GM19351 (cell line): ENCODE data around the gene CSNK1A1.
"Not testable (repeated sequence)": the region's sequence is repeated elsewhere in the genome, so short reads cannot be mapped to it uniquely, and the experiment has no call there.

Source experiments
- ATAC-seq: cut with Tn5 transposase; IDR thresholded peaks from one replicate; pipeline ENCODE4 v1.9.1; 2021; ENCODE audit warnings: mild to moderate bottlenecking, moderate library complexity; ENCODE audit not compliant: unreplicated experiment

The CSNK1A1 gene

DNA sequence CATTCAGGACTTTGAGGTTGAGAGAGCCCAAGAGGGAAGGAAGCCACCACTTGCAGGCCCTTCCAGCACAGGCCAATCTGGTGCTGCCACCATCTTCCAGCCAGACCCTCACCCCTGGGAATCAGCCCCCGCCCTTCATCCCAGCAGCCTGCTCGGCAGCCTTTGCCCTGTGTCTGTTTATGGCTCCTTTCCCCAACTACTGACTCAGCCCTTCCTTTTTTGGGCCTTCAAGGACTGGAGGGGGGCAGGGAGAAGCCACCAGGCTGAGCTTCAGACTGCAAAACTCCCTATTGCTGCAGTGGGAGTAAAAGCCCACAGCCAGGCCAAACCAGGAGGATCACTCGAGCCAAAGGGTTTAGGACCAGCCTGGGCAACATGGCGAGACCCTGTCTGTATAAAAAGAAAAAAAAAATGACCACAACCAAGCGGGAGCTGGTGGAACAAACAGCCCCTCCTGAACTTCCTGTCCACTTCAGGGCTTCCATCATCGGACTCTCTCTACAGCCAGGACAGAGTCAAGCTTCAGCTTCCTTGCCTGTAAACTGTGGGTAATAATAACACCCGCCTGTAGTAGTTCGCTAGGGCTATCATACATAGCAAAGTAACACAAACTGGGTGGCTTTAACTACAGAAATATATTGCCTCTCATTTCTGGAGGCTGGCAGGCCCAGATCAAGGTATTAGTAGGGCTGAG, 86.3 kb downstream of the CSNK1A1 start:
- no peak for ATAC-seq

DNA sequence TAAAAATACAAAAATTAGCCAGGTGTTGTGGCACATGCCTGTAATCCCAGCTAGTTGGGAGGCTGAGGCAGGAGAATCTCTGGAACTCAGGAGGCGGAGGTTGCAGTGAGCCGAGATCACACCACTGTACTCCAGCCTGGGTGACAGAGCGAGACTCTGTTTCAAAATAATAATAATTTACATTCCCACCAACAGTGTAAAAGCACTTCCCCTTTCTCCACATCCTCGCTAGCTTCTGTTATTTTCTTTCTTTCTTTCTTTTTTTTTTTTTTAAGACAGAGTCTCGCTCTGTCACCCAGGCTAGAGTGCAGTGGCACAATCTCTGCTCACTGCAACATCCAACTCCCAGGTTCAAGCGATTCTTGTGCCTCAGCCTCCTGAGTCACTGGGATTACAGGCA, 89.3 kb downstream of the CSNK1A1 start:
- ATAC-seq = not testable (repeated sequence)

DNA sequence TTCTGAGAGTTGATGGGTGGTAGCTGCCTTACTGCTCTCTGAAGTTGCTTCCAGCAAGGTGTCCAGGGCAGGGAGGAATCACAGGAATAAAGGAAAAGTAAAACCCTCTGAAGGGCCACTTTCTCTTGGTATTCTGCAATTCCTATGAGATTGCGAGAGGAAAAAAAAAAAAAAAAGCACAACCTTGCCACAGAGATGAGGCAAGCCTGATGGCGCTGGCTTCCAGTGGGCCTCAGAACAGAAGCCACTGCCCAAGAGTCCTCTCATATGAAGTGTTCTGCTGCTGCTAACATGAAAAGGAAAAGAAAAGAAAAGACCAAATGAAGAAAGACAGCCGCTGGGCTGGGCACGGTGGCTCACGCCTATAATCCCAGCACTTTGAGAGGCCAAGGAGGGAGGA, 91.3 kb downstream of the CSNK1A1 start:
- no peak for ATAC-seq

DNA sequence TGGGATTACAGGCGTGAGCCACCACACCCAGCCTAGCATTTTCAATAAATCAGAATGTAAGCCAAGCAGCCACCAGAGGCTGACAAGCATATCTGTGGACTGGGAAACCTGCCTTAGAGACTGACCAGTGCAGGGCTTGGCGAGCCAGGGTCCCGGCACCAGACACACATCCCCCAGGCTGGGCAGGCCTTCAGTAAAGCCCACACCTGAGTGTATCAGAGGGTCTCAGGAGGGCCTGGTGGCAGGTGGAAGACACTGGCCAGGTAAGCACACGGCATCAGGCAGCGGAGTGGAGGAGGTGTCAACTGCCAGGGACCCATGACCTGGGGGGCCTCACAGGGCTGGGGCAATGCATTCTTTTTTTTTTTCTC, 93.9 kb downstream of the CSNK1A1 start:
- ATAC-seq = no peak

DNA sequence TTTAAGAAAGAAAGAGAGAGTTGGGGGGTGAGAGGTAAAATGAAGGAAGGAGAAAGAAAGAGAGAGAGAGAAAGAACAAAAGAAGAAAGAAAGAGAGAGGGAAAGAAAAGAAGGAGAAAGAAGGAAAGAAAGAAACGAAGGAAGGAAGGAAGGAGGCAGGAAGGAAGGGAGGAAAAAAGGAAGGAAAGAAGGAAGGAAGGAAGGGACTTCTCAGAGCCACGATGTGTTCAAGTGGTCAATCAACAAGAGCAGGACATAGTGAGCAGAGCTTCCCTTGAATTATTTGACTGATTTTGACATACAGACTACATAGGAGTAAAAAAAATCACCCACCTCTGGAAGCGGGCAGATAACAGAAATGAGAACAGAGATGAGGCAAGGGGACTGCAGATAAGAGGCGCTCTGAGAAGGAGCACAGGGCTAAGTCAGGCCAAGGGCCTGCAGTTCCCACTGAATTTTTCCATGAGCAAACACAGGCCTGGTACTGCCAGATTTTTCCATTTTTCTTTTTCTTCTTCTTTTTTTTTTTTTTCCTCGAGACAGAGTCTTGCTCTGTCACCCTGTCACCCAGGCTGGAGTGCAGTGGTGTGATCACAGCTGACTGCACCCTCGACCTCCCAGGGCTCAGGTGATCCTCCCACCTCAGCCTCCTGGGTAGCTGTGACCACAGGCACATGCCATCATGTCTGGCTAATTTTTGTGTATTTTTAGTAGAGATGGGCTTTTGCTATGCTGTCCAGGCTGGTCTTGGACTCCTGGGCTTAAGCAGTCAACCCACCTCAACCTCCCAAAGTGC, 94.4 kb downstream of the CSNK1A1 start:
- ATAC-seq = no peak

DNA sequence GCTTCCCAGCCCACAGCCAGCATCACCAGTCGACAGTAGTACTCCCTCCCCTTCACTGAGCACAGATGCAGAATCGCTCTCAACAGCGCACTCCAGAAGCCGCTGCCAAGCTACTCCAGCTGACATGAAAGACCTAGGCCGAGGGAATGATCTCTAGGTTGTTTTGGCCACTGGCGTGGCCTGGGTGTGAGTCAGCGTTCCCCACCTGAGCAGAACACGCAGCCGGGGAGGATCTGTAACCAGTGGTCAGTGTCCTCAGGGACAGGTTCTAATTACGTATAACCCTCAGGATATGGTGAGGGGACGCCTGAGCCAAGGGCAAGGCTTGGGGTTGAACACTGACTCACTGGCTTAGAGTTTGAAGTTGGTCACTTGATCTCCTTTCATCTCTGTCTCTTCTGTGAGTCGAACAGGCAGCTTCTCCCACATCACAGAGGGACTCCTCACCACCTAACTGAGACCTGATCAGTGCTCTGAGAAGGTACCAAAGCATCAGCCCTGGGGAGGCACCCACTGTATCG, 95.3 kb downstream of the CSNK1A1 start:
- ATAC-seq = no peak

DNA sequence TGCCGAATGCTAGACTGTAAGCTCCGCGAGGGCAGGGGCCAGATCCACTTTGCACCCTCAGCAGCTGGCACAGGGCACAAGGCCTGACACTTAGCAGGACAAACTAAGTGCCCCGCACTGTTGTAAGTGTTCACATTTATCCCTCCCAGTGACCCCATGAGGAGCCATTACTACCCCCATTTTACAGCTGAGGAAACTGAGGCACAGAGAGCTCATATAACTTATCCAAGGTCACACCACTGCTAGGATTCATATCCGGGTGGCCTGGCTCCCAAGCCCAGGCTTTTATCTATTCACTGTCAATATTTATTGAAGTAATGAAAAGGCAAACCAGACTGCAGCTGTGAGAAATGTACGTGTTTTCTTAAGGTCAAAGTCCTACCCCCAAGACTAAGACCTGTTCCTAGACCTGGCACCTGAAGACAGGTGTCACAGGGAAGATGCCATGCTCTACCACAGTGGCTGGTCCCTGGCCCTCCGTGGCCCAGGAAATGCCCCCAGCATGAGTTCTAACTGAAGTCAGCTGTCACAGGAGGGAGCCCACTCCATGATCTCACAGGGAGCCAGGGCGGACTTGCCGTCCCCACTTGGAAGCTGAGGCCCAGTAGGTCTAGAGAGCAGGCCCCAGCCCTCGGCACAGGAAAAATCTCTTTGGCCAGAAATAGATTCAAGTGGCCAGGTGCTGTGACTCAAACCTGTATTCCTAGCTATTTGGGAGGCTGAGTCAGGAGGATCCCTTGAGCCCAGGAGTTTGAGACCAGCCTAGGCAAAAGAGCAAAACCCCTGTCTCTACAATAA, 97.4 kb downstream of the CSNK1A1 start:
- ATAC-seq = no peak

DNA sequence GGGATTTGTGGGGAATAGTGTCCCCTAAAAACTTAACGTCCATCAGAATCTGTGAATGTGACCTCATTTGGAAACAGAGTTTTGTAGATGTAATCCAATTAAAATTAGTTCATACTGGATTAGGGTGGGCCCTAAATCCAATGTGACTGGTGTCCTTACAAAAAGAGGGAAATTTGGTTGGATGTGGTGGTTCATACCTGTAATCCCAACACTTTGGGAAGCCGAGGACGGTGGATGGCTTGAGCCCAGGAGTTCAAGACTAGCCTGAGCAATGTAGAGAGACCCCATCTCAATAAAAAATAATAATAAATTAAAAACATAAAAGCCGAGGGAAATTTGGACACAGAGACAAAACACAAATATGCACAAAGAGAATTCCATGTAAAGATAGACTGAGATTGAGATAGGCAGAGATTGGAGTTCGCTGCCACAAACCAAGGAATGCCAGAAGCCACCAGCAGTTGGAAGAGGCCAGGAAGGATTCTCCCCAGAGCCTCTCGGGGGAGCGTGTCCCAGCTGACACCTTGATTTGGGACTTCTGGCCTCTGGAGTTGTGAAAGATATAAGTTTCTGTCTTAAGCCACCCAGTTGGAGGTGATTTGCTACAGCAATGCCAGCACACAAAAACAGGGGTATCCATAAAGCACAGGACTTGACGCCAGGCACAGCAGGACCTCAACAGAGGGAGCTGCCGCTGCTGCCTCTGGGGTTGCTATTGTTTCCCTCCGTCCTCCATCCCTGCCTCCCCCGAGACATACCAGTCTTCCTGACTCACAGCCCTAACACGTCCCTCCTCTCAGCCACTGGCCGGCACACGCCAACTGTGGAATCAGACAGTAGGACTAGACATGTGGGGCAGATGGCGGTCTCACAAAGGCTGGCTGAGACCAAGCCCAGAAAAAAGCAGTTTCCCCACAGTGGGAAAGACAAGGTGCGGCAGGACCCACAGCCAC, 98.3 kb downstream of the CSNK1A1 start:
- no peak for ATAC-seq

DNA sequence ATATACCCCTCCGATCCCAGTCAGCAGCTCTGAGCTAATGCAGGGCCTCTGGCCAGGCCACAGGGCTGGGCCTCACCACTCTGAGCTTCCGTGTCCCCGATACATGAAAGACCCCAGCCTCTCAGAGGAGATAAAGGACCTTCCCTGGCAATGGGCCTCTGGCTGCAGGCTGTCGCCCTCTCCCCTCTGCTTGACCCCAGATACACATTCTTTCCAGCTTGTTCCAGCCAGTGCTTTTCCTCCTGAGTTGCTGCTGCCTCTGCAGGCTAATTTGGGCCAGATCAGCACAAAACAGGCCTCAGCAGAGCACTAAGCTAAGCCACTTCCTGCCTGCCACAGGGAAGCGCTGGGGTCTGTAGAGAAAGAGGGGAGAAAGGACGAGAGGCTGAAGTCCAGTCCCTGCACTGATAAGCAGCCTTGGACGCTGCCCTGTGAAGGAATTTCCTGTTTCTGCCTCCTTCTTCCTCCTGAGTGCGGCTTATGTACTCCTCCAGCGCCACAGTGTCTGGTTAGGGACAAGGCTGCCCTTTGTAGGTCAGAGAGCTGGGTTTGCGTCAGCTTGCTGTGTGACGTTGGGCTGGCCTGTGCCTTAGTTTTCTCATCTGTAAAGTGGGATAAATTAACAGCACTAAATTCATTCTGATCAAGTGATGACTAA, 99.1 kb downstream of the CSNK1A1 start:
- no peak for ATAC-seq

DNA sequence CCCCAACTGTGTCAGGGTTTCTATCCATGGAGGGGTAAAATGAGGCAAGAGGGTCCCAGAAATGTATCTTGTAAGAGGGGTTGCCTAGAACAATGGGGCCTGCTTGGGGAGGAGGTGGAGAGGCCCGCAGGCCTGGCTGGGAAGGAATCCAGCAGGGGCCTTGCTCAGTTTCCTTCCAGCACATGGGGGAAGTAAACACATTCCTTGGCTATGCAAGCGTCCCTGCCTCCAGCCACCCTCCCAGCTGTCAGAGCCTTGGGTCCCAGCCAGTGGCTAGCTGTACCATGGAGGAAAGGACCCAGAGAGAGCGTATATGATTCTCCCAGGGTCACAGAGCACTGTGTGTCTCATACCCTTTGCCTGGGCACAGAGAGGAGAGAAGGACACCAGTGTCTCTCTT, 101.0 kb downstream of the CSNK1A1 start:
- ATAC-seq = no peak

DNA sequence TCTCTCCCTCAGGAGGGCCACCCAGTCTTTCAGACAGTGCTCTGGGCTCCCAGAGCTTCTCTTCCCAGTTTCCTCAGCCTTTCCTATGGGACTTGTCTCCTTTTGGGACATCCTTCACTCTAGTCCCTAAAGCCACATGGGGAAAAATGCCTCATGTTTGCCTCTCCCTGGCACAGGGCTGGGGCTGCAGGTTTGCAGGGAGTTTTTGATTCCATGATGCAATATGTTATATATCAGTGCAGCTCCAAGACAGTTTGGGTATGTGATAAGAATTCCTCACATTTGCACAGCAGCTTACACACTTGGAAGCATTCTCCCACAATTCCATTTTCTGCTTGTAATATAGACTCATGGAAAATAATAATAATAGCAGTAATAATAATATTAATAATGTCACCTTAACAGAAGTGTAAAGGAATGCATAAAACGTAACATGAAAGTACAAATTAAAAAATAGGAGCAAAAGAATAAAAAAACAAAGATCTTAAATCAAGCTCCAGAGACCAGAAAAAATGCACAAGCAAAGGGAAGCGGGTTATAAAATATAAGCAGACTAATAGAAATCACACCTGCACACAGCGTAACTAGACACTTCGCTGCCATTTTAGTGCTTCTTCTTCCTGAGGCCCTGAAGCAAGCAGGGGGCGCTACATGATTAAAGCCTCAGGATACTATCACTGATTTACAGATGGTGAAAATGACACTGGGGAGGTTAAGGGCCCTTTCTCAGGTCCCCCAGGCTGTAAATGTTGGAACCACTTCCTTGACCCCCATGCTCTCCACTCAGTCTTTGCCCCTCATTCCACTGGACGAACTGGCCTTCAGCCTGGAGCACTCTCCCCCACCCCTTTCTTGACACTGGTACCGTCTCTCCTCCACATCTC, 102.2 kb downstream of the CSNK1A1 start:
- ATAC-seq = no peak

DNA sequence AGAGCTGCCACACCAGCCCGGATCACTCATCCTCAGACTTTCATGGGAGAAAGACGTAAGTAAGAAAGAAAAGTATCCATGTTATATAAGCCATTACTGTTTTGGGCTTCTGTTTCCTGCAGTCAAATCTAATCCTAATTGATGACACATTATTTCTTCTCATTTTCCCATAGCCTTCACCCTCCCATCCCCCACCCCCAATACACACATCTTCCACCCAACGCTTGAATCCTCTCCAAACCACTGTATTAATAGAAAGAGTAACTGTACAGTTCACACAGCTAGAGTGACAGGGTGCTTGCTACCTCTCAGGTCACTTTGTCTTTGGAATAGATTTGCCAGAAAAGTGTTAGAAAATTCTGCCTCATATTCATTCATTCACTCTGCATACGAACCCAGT, 102.8 kb downstream of the CSNK1A1 start:
- ATAC-seq = no peak

DNA sequence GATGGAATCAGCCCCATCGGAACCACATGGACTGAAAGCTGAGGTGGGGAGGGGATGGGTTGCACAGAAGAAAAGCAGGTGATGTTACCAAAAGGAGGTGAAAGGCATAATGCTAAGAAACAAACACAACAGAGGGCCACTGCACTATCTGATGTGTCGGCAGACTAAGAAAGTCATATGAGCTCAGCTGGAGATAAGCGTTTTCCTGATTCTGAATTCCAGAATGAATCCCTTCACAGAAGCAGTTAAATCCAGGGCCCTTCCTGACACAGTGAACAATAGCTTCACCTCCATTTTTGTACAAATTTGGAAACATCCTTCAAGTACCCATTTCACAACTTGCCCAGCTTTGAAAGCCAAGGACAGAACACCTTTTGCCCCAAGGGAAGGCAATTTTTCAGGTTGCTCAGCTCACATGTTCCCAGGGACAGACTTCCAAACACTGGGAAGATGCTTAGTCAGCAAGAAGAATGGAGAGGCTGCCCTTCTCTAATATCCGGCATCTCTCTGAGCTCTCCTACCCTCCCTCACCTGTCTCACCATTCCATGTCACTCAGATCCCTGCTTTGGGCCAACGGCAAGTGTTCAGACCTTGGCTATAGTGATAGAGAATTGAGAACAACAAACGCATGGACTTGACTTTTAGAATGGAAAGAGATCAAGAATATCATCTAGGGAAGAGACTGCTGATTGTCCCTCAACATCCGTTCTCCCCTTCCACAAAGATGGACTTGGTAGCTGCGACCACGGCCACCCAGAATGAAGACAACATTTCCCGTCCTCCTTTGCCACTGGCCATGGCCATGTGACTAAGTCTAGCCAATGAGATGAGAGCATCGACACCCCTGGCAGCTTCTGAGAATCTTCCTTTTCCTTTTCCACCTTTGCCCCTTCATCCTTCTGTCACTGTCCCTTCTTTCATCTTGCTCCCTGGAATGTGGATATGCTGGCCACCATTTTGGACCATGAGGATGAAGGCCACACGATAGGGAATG, 103.6 kb downstream of the CSNK1A1 start:
- no peak for ATAC-seq

DNA sequence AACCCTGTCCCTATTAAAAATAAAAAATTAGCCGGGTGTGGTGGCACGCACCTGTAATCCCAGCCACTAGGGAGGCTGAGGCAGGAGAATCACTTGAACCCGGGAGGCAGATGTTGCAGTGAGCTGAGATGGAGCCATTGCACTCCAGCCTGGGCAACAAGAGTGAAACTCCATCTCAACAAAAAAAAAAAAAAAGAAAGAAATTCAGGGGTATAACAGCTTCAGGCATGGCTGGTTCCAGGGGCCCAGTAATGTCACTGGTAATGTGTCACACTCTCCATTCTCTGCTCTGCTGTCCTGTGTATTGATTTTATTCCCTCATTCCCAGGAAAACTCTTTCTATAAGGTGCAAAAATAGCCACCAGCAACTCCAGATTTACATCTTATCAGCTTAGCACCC, 104.4 kb downstream of the CSNK1A1 start:
- ATAC-seq = not testable (repeated sequence)

DNA sequence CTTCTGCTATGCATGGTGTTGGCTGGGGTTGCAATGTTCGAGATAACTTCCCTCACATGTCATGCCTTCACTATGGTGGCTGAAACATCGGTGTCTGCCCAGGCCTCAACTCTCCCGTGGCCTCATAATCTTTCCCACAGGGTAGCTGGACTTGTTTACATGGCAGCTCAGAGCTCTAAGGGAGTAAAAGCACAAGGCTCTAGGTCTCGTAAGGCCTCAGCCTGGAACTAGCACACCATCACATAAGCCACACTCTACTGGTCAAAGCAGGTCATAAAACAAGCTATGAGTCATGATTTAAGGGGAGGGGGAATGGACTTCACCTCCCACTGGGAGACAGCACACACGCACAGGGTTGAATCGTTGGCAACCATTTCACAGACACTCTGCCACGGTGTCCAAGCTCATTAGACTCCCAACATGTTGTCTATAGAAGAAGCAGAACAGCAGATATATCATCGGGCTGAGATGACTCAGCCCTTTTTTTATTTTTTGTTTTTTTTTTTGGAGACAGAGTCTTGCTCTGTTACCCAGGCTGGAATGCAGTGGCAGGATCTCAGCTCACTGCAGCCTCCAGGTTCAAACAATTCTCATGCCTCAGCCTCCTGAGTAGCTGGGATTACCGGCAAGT, 105.4 kb downstream of the CSNK1A1 start:
- ATAC-seq = no peak

DNA sequence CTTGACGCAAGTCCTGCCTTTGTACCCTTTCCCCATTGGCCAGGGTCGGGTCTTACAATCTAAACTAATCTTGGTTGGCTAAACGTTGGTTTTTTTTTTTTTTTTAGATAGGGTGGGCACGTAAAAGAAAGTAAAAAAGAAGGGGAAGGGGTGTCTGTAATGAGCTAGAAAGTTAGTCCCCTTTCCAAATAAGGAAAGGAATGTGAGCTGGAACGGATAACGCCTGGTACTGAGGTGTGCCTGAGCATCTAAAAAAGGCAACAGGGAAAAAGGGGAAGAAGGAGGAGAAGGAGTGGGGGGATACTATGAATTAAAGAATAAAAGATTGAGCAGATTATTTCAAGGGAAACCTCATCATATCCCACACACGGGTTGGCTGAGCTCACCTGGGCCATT, 105.9 kb downstream of the CSNK1A1 start:
- ATAC-seq = no peak

DNA sequence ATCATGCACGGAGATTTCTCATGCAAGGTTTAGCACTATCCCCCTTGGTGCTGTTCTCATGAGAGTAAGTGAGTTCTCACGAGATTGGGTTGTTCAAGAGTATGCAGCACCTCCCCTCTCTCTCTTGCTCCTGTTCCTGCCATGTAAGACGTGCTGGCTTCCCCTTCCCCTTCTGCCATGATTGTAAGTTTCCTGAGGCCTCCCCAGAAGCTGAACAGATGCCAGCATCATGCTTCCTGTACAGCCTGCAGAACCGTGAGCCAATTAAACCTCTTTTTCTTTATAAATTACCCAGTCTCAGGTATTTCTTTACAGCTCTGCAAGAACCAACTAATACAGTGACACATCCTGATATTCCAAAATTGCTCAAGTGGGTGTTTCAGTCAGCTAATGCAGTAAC, 106.8 kb downstream of the CSNK1A1 start:
- not testable (repeated sequence) for ATAC-seq
